SIG-M5 treated with dmso at 0.1 percent for 504 hours (cell line): Measurements from ENCODE around the gene ESRP2.

Experiments
- DNase-seq: peaks from one replicate; lab custom pipeline; 2025; ENCODE audit not compliant: unreplicated experiment; lab: John Stamatoyannopoulos, UW

ESRP2 gene

GRCh38 chr16:68235887-68236136 lies at the start of gene ESRP2:
Gene ESRP2 (minus strand): TSS chr16:68236127. CDS start chr16:68236045, 82 bp downstream.
- no peak for DNase-seq

GRCh38 chr16:68285683-68286082 lies 49.8 kb upstream of the ESRP2 start:
- no peak for DNase-seq

- peak; percentile 63 for DNase-seq
These were observed 48.9 kb upstream of the ESRP2 start for GRCh38 chr16:68284847-68285246.

GRCh38 chr16:68283801-68284598 lies 48.1 kb upstream of the ESRP2 start:
- no peak for DNase-seq

GRCh38 chr16:68283346-68283745 lies 47.4 kb upstream of the ESRP2 start:
- DNase-seq = peak; percentile 13

DNA sequence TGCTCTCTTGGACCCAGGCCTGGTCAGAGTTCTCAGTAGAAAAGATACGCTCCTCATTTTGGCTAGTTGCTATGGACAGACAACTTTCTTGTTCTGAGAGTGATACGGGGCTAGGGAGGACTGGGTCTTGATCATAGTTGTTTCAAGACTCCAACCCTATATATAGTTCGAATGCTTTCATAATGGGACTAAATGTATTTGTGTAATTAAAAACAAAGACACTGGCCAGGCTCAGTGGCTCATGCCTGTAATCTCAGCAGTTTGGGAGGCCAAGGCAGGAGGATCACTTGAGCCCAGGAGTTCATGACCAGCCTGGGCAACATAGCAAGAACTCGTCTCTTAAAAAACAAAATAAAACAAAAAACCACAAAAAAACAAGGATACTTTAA lies 46.1 kb upstream of the ESRP2 start:
- no peak for DNase-seq

GRCh38 chr16:68281368-68282063 lies 45.6 kb upstream of the ESRP2 start:
- DNase-seq = no peak

GRCh38 chr16:68279726-68280558 lies 44.0 kb upstream of the ESRP2 start:
- no peak for DNase-seq

- DNase-seq = no peak
These were observed 40.3 kb upstream of the ESRP2 start for GRCh38 chr16:68276223-68276622.

DNA sequence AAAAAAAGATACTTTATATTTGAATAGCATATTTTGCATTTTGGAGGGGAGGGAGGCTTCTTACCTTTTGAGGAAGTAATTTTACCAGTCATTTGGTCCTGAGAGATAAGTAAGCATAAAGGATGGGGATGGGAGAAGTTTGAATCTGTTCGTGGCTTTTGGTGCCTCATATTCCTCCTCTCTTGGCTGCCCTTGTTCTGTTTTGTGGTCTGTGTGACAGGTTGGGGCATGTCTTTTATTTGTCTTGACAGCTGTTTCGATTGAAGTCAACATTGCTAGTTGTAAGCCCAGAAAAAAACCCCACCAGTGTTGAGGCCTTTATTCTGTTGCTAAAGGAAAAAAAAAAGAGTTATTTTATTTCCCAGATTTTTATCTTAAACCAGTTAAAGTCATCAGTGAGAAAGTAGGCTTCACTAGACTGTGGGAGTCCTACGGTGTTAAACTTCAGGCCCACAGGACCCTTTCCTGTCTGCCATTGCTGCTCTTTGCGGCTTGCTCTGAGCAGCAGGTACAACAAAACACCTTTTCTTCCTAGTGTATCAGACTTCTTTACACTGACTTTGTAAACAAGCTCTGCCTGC lies 39.8 kb upstream of the ESRP2 start:
- no peak for DNase-seq

DNA sequence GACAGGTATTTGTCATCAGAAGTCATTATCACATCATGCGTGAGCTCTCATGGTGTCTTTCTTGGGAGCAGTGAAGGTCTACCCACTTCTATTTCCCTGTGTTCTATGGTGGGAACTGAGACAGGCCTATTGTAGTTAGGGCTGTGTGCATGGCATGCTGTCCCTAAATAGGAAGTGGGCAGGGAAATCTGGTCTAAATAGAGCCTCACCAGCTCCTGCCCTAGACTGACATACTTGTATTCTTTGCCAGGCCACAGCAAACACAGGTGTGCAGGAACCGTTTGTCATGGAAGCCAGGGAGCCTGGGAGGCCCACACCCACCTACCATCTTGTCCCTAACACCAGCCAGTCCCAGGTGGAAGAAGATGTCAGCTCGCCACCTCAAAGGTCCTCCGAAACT lies 38.5 kb upstream of the ESRP2 start:
- no peak for DNase-seq

- DNase-seq = no peak
These were observed 38.0 kb upstream of the ESRP2 start for GRCh38 chr16:68273896-68274295.

GRCh38 chr16:68273459-68273858 lies 37.5 kb upstream of the ESRP2 start:
- no peak for DNase-seq

DNA sequence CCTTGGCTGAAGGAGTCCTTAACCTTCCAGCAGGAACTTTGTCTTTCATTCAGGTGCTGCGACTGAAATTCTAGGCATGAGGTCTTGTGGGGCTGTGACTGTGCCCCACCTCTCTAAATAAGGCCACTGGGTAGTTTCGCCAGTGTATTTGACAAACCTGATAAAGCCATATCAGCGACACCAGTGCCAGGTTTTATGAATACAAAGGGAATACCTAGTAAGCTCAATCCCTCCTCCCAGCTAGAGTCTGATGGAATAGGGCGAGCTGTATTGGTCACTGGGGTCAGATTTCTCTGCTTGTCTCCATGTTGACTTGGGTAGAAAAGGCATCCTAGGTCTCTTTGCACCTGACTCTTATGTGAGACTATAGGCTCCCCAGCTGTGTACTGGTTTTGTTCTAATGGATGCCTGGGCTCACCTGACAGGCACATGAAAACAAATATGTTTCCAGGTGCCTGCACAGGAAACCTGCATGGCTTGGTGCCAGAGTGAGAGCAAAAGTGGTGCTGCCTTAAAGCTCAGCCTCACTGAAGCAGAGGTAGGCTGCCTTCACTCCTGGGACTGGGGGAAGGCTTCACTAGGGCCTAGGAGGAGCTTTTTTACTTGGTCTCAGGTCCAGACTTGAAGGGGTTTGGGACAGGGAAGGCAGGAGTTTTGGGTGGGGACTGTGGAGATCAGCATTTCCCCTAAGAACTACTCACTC lies 36.7 kb upstream of the ESRP2 start:
- no peak for DNase-seq

DNA sequence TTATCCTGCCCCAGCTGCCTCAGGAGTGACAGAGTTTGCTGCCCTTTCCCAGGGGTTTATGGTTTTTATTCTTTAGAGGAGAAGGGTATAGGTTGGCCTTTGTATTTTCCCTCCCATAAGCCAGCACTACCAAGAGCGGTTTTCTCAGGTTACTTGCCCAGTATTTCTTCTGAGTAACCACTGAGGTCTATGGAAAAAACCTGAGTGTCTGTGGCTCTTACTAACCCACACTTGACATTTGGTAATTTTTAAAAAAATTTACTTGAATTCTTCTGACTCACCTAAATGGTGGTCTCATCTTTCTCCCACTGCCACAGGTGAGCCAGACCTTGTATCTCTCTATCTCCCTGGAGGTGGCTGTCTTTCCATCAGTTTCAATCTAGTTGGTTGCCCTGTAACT lies 34.4 kb upstream of the ESRP2 start:
- DNase-seq = no peak

DNA sequence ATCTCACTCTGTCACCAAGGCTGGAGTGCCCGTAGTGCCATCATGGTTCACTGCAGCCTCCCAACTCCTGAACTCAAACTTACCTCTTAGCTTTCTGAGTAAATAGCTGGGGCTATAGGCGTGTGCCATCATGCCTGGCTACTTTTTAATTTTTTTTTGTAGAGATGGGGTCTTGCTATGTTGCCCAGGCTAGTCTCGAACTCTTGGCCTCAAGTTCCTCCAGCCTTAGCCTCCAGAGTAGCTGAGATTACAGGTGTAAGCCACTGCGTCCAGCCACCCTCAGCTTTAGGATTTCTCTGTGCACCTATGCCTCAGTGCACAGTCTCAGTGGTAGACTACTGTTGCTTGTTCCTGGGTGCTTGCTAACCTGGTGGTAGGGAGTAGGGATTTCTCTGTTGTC lies 33.9 kb upstream of the ESRP2 start:
- no peak for DNase-seq

DNA sequence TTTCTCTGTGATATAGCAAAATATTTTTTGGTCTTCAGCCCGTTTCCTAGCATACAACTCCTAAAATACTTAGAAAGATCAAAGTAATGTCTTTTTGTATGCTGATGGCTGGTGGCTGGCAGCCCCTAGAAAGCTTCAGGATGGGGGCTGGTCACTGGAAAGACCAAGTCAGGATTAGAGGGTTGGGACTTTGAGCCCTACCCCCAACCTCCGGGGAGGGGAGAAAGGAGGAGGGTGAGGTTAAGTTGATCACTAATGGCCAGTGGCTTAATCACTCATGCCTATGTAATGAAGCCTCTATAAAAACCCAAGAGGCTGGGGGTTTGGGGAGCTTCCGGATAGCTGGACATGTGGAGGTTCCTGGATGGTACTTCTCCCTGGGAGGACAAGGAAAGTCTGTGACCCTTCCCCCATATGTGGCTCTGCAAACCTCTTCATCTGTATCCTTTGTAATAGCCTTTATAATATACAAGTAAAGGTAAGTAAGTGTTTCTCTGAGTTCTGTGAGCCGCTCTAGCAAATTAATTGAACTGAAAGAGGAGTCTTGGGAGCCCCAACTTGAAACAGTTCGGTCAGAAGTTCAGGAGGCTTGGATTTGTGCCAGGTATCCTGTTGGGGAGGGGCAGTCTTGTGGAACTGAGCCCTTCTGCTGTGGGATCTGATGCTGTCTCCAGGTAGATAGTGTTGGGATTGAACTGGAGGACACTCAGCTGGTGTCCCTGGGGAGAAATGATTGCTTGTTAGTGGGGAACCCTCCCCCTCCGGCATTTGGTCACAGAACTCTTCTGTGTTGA lies 31.9 kb upstream of the ESRP2 start:
- DNase-seq = no peak

GRCh38 chr16:68265078-68265920 lies 29.4 kb upstream of the ESRP2 start:
- DNase-seq = peak; percentile 81
